Measurements from ENCODE around the gene ZBTB5. TPM values are rescaled to one million over a fixed set of nuclear protein-coding genes. Genes with fewer than 3 reads are reported as not detected.
A peak's percentile ranks its signal among the peaks of the same experiment; 100 is the strongest.
"Not testable (repeated sequence)": the region's sequence is repeated elsewhere in the genome, so short reads cannot be mapped to it uniquely, and the experiment has no call there.

ZBTB5 gene
- total RNA-seq, 1 experiment from 2014 or later: 8.8 TPM

- Histone ChIP-seq H3F3A (ENCODE audit: insufficient read depth, low read depth) (peaks cover 14% of the 10 kb centered on the region; the same call in 1 of the 2 replicates), H3K4me2 (0 out of 2 replicates have a peak overlapping the region, but pooled peaks have one; percentile 53), H2AFZ (peak overlapping the region; percentile 31; the same call in 1 of the 2 replicates), H3K36me3 (ENCODE audit: low read depth) (no peaks in the 10 kb centered on the region), H3K27me3 (ENCODE audit: insufficient read depth, low read depth) (no peaks in the 10 kb centered on the region), H3K4me1 (replicated peaks; ENCODE audit: insufficient read depth) (peaks cover 38% of the 10 kb centered on the region), H3K27ac (peak overlapping the region; percentile 74), H3K9me2 (ENCODE audit: insufficient read depth) (no peaks in the 10 kb centered on the region), H3K4me3 (no peak overlapping the region), H3K79me2 (ENCODE audit: low read depth) (no peaks in the 10 kb centered on the region), H3K9me3 (ENCODE audit: insufficient read depth, low read depth) (no peaks in the 10 kb centered on the region), H4K20me1 (ENCODE audit: insufficient read depth) (no peaks in the 10 kb centered on the region)
- no TSS peak for BruUV-seq (replicated peaks)
- ChIA-PET CTCF (no interaction called here), POLR2A (ENCODE audit: unreplicated experiment) (no interaction called here)
- TF ChIP-seq CTCF (conservative IDR thresholded peaks at IDR 0.05) (no peak), EZH2 (IDR thresholded peaks at IDR 0.05; ENCODE audit: low read depth) (no peak)
- intact Hi-C loops (cut with micrococcal nuclease; ENCODE audit: unreplicated experiment): loop anchor here (1.0 kb wide), 1 partner anchor 8 kb away; no protein-coding TSS in a partner anchor
- no peak for DNase-seq
Measured at GRCh38 chr9:37404590-37404989, 60.7 kb downstream of the ZBTB5 start.

GRCh38 chr9:37399336-37399735 is 65.9 kb downstream of the ZBTB5 start:
- BruUV-seq (replicated peaks): no TSS peak
- Histone ChIP-seq H3K4me2 (no peak overlapping the region), H3K9me2 (ENCODE audit: insufficient read depth) (no peaks in the 10 kb centered on the region), H3K4me3 (no peak overlapping the region), H4K20me1 (ENCODE audit: insufficient read depth) (no peaks in the 10 kb centered on the region), H3K36me3 (ENCODE audit: low read depth) (no peaks in the 10 kb centered on the region), H3K9me3 (ENCODE audit: insufficient read depth, low read depth) (no peaks in the 10 kb centered on the region), H2AFZ (no peak overlapping the region), H3K27ac (no peak overlapping the region), H3K27me3 (ENCODE audit: insufficient read depth, low read depth) (no peaks in the 10 kb centered on the region), H3K4me1 (replicated peaks; ENCODE audit: insufficient read depth) (peaks cover 7% of the 10 kb centered on the region), H3F3A (ENCODE audit: insufficient read depth, low read depth) (peaks cover 7% of the 10 kb centered on the region; the same call in 1 of the 2 replicates), H3K79me2 (ENCODE audit: low read depth) (no peaks in the 10 kb centered on the region)
- DNase-seq: no peak
- no peak for TF ChIP-seq CTCF (conservative IDR thresholded peaks at IDR 0.05)
- no peak for TF ChIP-seq EZH2 (IDR thresholded peaks at IDR 0.05; ENCODE audit: low read depth)
- ChIA-PET POLR2A (ENCODE audit: unreplicated experiment) (no interaction called here), CTCF (interaction anchor here (0.6 kb wide), 1 partner anchor 372 kb away, joined by 3 read pairs; no protein-coding TSS in a partner anchor)
- intact Hi-C loops (cut with micrococcal nuclease; ENCODE audit: unreplicated experiment): no loop called here

- DNase-seq: no peak
- H3F3A ChIP-seq (ENCODE audit: insufficient read depth, low read depth): peaks cover under 1% of the 10 kb centered on the region; the same call in 1 of the 2 replicates
- no peaks in the 10 kb centered on the region for H3K9me3 ChIP-seq (ENCODE audit: insufficient read depth, low read depth)
- no peak overlapping the region for H3K4me2 ChIP-seq
- H3K79me2 ChIP-seq (ENCODE audit: low read depth): no peaks in the 10 kb centered on the region
- POLR2A ChIA-PET (ENCODE audit: unreplicated experiment): no interaction called here
- no peaks in the 10 kb centered on the region for H3K9me2 ChIP-seq (ENCODE audit: insufficient read depth)
- no peak overlapping the region for H2AFZ ChIP-seq
- H3K27me3 ChIP-seq (ENCODE audit: insufficient read depth, low read depth): no peaks in the 10 kb centered on the region
- CTCF ChIA-PET: no interaction called here
- H3K4me1 ChIP-seq (replicated peaks; ENCODE audit: insufficient read depth): peaks cover under 1% of the 10 kb centered on the region; the same call in 1 of the 2 replicates
- H4K20me1 ChIP-seq (ENCODE audit: insufficient read depth): no peaks in the 10 kb centered on the region
- intact Hi-C loops (cut with micrococcal nuclease; ENCODE audit: unreplicated experiment): no loop called here
- TF ChIP-seq CTCF (conservative IDR thresholded peaks at IDR 0.05) (no peak), EZH2 (IDR thresholded peaks at IDR 0.05; ENCODE audit: low read depth) (no peak)
- BruUV-seq (replicated peaks): no TSS peak
- no peak overlapping the region for H3K27ac ChIP-seq
- H3K4me3 ChIP-seq: no peak overlapping the region
- no peaks in the 10 kb centered on the region for H3K36me3 ChIP-seq (ENCODE audit: low read depth)
Measured at GRCh38 chr9:37398464-37399025, 66.7 kb downstream of the ZBTB5 start.

GRCh38 chr9:37397948-37398347 is 67.3 kb downstream of the ZBTB5 start:
- DNase-seq; H3K4me1 ChIP-seq (replicated peaks; ENCODE audit: insufficient read depth); H3K27ac ChIP-seq; H3K36me3 ChIP-seq (ENCODE audit: low read depth); H3K27me3 ChIP-seq (ENCODE audit: insufficient read depth, low read depth); H3K9me3 ChIP-seq (ENCODE audit: insufficient read depth, low read depth); H3K79me2 ChIP-seq (ENCODE audit: low read depth); H3K9me2 ChIP-seq (ENCODE audit: insufficient read depth); H3K4me3 ChIP-seq; H2AFZ ChIP-seq; H3F3A ChIP-seq (ENCODE audit: insufficient read depth, low read depth); BruUV-seq (replicated peaks); H4K20me1 ChIP-seq (ENCODE audit: insufficient read depth); POLR2A ChIA-PET (ENCODE audit: unreplicated experiment); intact Hi-C loops (cut with micrococcal nuclease; ENCODE audit: unreplicated experiment); H3K4me2 ChIP-seq; CTCF ChIA-PET: not testable (repeated sequence)

Data from PC-9 (cell line).